ENCODE results near the gene KCNK4. TPM values are rescaled to one million over a fixed set of nuclear protein-coding genes. Genes with fewer than 3 reads are reported as not detected.

KCNK4 gene
- total RNA-seq, 1 experiment from 2014 or later = 0.26 TPM

- ChIA-PET CTCF (interaction anchor here (1.0 to 2.7 kb wide), 4 partner anchors 18 to 86 kb away, joined by 4 to 11 read pairs (median 8); no protein-coding TSS in a partner anchor), POLR2A (ENCODE audit: low non-redundant PET) (no interaction called here)
- no peaks in the 10 kb centered on the region for H3K27me3 ChIP-seq (replicated peaks; ENCODE audit: insufficient read depth, low read depth, low read length, poor library complexity)
- intact Hi-C loops (cut with micrococcal nuclease; ENCODE audit: unreplicated experiment) = loop anchor here (2.0 kb wide), 2 partner anchors 15 to 35 kb away; partner anchors contain the start of genes BAD, ESRRA and GPR137
- H3K36me3 ChIP-seq (ENCODE audit: insufficient read depth, low read length, poor library complexity, severe bottlenecking) = peaks cover 12% of the 10 kb centered on the region
- BruUV-seq (replicated peaks) = TSS peak; percentile 45
- peak; percentile 100 for DNase-seq (ENCODE audit: low spot score)
- TF ChIP-seq CTCF (conservative IDR thresholded peaks at IDR 0.05; ENCODE audit: low read depth, low read length) = 0 out of 2 replicates have a peak, but pooled peaks have one; percentile 22
- no peak for TF ChIP-seq EZH2 (IDR thresholded peaks at IDR 0.05; ENCODE audit: borderline replicate concordance, low read depth, low read length, poor library complexity, severe bottlenecking)
- peak overlapping the region; percentile 94 for H3K27ac ChIP-seq (ENCODE audit: low read depth, low read length, poor library complexity, severe bottlenecking)
- peak overlapping the region; percentile 78 for H3K4me3 ChIP-seq (ENCODE audit: low read depth, low read length, poor library complexity, severe bottlenecking)
- peaks cover 16% of the 10 kb centered on the region for H3K4me1 ChIP-seq (ENCODE audit: insufficient read depth, low read length, poor library complexity, severe bottlenecking)
- H3K9me3 ChIP-seq (ENCODE audit: low read depth, low read length, poor library complexity, severe bottlenecking) = no peaks in the 10 kb centered on the region
Measured at GRCh38 chr11:64269540-64270220, 21.4 kb upstream of the KCNK4 start.

GRCh38 chr11:64275031-64275800, 15.9 kb upstream of the KCNK4 start:
- no TSS peak for BruUV-seq (replicated peaks)
- Histone ChIP-seq H3K4me1 (ENCODE audit: insufficient read depth, low read length, poor library complexity, severe bottlenecking) (peaks cover 6% of the 10 kb centered on the region), H3K27me3 (replicated peaks; ENCODE audit: insufficient read depth, low read depth, low read length, poor library complexity) (no peaks in the 10 kb centered on the region), H3K4me3 (ENCODE audit: low read depth, low read length, poor library complexity, severe bottlenecking) (no peak overlapping the region), H3K9me3 (ENCODE audit: low read depth, low read length, poor library complexity, severe bottlenecking) (no peaks in the 10 kb centered on the region), H3K27ac (ENCODE audit: low read depth, low read length, poor library complexity, severe bottlenecking) (peak overlapping the region; percentile 40), H3K36me3 (ENCODE audit: insufficient read depth, low read length, poor library complexity, severe bottlenecking) (peaks cover 10% of the 10 kb centered on the region)
- POLR2A ChIA-PET (ENCODE audit: low non-redundant PET) = no interaction called here
- DNase-seq (ENCODE audit: low spot score) = no peak
- CTCF ChIA-PET = interaction anchor here (0.7 kb wide), 1 partner anchor 23 kb away, joined by 10 read pairs; no protein-coding TSS in a partner anchor
- intact Hi-C loops (cut with micrococcal nuclease; ENCODE audit: unreplicated experiment) = no loop called here
- no peak for TF ChIP-seq EZH2 (IDR thresholded peaks at IDR 0.05; ENCODE audit: borderline replicate concordance, low read depth, low read length, poor library complexity, severe bottlenecking)
- no peak for TF ChIP-seq CTCF (conservative IDR thresholded peaks at IDR 0.05; ENCODE audit: low read depth, low read length)

- BruUV-seq (replicated peaks) = no TSS peak
- no peak overlapping the region for H3K27ac ChIP-seq (ENCODE audit: low read depth, low read length, poor library complexity, severe bottlenecking)
- H3K36me3 ChIP-seq (ENCODE audit: insufficient read depth, low read length, poor library complexity, severe bottlenecking) = peaks cover 10% of the 10 kb centered on the region
- peaks cover 6% of the 10 kb centered on the region for H3K4me1 ChIP-seq (ENCODE audit: insufficient read depth, low read length, poor library complexity, severe bottlenecking)
- intact Hi-C loops (cut with micrococcal nuclease; ENCODE audit: unreplicated experiment) = no loop called here
- ChIA-PET CTCF (no interaction called here), POLR2A (ENCODE audit: low non-redundant PET) (no interaction called here)
- DNase-seq (ENCODE audit: low spot score) = no peak
- H3K4me3 ChIP-seq (ENCODE audit: low read depth, low read length, poor library complexity, severe bottlenecking) = no peak overlapping the region
- H3K9me3 ChIP-seq (ENCODE audit: low read depth, low read length, poor library complexity, severe bottlenecking) = no peaks in the 10 kb centered on the region
- TF ChIP-seq CTCF (conservative IDR thresholded peaks at IDR 0.05; ENCODE audit: low read depth, low read length) (no peak), EZH2 (IDR thresholded peaks at IDR 0.05; ENCODE audit: borderline replicate concordance, low read depth, low read length, poor library complexity, severe bottlenecking) (no peak)
- no peaks in the 10 kb centered on the region for H3K27me3 ChIP-seq (replicated peaks; ENCODE audit: insufficient read depth, low read depth, low read length, poor library complexity)
Measured at GRCh38 chr11:64275841-64276240, 15.3 kb upstream of the KCNK4 start.

Measured in A673 (cell line).